Mucosa of descending colon (tissue), 3 donors: ENCODE results near the gene UBXN7. TPM values are rescaled to one million over a fixed set of nuclear protein-coding genes. Genes with fewer than 3 reads are reported as not detected.
"Not testable (repeated sequence)": the region's sequence is repeated elsewhere in the genome, so short reads cannot be mapped to it uniquely, and the experiment has no call there.

Source experiments
- ATAC-seq: fragments of 200-7000 bp; cut with Tn5 transposase; one replicate; pipeline ENCODE4 v1.9.1; 2020; ENCODE audit warnings: mild to moderate bottlenecking, moderate library complexity
- DNase-seq, 3 donors: peaks; one replicate each; pipeline ENCODE4 v3.0.0-alpha.2; 2020
- H3K36me3 ChIP-seq: fragments of 200-600 bp; one replicate; pipeline ENCODE4 v1.8.0; 2021; ENCODE audit warnings: low read depth, mild to moderate bottlenecking
- H3K4me1 ChIP-seq: fragments of 200-600 bp; one replicate; pipeline ENCODE4 v1.8.0; 2021; ENCODE audit warnings: low read depth, mild to moderate bottlenecking
- H3K4me3 ChIP-seq: fragments of 200-600 bp; one replicate; pipeline ENCODE4 v1.8.0; 2021; ENCODE audit warnings: mild to moderate bottlenecking
- H3K9me3 ChIP-seq: fragments of 200-600 bp; one replicate; pipeline ENCODE4 v1.8.0; 2021; ENCODE audit warnings: mild to moderate bottlenecking
- intact Hi-C, 2 donors: fragments of 100-400 bp; cut with DNase I in 1 of 2; cut with micrococcal nuclease in 1 of 2; formaldehyde crosslinking; loops; one replicate each; pipeline versions ENCODE4 v1.11.0 to v1.11.1; 2022; cut with DNase I, micrococcal nuclease
- total RNA-seq, 3 donors: library from RNA; stranded (reverse); fragmentation: NEBNext Ultra II Directional in 2 of 3; extraction: Animal tissue kit (Norgen Biotek cat#: 25700) in 2 of 3; gene quantifications; one replicate each; pipeline versions ENCODE4 v1.2.1 to v1.2.4, GENCODE V29; 2021 to 2023
- TF ChIP-seq, protein P1 (sequence below): fragments of 200-600 bp; IDR thresholded peaks from one replicate; pipeline ENCODE4 v1.8.0; 2022; ENCODE audit warnings: antibody characterized with exemption, mild to moderate bottlenecking
- donor health status: DM: no; HTN: no; CAD: no; lungs with moderate emphysema.
- donor health status: DM: no; HTN: no; CAD: no.
- donor health status: DM: no; HTN: yes; CAD: no.

Gene UBXN7
- total RNA-seq, 3 donors from 2014 or later: 23.1 to 74.8 (median 43.9) TPM

GRCh38 chr3:196377321-196377720, 54.9 kb downstream of the UBXN7 start:
- H3K9me3 ChIP-seq: no peaks in the 10 kb centered on the region
- DNase-seq: no peak
- no peaks in the 10 kb centered on the region for H3K4me1 ChIP-seq
- no peak overlapping the region for H3K4me3 ChIP-seq
- intact Hi-C loops: no loop called here
- TF ChIP-seq, protein P1, sequence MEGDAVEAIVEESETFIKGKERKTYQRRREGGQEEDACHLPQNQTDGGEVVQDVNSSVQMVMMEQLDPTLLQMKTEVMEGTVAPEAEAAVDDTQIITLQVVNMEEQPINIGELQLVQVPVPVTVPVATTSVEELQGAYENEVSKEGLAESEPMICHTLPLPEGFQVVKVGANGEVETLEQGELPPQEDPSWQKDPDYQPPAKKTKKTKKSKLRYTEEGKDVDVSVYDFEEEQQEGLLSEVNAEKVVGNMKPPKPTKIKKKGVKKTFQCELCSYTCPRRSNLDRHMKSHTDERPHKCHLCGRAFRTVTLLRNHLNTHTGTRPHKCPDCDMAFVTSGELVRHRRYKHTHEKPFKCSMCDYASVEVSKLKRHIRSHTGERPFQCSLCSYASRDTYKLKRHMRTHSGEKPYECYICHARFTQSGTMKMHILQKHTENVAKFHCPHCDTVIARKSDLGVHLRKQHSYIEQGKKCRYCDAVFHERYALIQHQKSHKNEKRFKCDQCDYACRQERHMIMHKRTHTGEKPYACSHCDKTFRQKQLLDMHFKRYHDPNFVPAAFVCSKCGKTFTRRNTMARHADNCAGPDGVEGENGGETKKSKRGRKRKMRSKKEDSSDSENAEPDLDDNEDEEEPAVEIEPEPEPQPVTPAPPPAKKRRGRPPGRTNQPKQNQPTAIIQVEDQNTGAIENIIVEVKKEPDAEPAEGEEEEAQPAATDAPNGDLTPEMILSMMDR: no peak
- no peaks in the 10 kb centered on the region for H3K36me3 ChIP-seq
- no peak for ATAC-seq

DNA sequence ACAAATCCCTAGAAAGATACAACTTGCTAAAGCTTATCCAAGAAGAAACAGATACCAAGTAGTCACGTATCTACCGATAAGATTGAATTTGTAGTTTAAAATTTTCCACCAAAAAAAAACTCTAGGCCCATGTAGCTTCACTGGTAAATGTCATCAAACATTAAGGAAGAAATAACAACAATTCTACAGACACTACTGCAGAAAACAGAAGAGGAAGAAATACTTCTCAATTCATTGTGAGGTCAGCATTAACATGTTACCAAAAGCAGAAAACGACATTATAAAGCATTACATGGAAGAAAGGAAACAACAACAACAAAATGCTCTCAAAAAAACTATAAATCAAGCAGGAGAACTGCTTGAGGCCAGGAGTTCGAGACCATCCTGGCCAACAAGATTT, 66.5 kb downstream of the UBXN7 start:
- no peaks in the 10 kb centered on the region for H3K4me1 ChIP-seq
- ATAC-seq: no peak
- no peak overlapping the region for H3K4me3 ChIP-seq
- intact Hi-C loops: no loop called here
- H3K36me3 ChIP-seq: no peaks in the 10 kb centered on the region
- no peaks in the 10 kb centered on the region for H3K9me3 ChIP-seq
- DNase-seq: no peak
- TF ChIP-seq, protein P1: no peak

DNA sequence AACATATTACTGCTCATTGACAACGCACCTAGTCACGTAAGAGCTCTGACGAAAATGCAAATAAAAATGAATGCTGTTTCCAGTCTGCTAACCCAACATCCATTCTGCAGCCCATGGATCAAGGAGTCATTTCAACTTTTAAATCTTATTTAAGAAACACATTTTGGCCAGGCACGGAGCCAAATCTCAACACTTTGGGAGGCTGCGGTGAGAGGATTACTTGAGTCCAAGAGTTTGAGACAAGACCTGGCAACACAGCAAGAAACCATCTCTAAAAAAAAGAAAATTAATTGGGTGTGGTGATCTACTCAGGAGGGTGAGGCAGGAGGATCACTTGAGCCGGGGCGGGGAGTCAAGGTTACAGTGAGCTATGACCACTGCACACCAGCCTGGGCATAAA, 71.6 kb downstream of the UBXN7 start:
- intact Hi-C loops: no loop called here
- H3K9me3 ChIP-seq: no peaks in the 10 kb centered on the region
- peaks cover 5% of the 10 kb centered on the region for H3K36me3 ChIP-seq
- DNase-seq (no peak), ATAC-seq (no peak)
- no peaks in the 10 kb centered on the region for H3K4me1 ChIP-seq
- TF ChIP-seq, protein P1: no peak
- no peak overlapping the region for H3K4me3 ChIP-seq

DNA sequence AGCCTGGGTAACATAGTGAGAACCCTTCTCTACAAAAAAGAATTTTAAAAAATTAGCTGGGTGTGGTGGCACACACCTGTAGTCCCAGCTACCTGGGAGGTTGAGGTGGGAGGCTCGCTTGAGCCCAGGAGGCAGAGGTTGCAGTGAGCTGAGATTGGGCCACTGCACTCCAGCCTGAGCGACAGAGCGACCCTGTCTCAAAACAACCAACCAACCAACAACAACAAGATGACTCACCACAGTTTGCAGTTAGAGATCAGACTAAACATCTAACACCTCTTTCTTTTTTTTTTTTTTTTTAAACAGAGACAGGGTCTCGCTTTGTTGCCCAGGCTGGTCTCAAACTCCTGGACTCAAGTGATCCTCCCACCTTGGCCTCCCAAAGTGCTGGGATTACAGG, 73.7 kb downstream of the UBXN7 start:
- DNase-seq, ATAC-seq, H3K4me1 ChIP-seq, H3K36me3 ChIP-seq, H3K4me3 ChIP-seq, H3K9me3 ChIP-seq, intact Hi-C loops: not testable (repeated sequence)

- H3K4me1 ChIP-seq: no peaks in the 10 kb centered on the region
- peaks cover 5% of the 10 kb centered on the region for H3K36me3 ChIP-seq
- intact Hi-C loops: no loop called here
- ATAC-seq: no peak
- H3K9me3 ChIP-seq: no peaks in the 10 kb centered on the region
- TF ChIP-seq, protein P1: no peak
- no peak for DNase-seq
- no peak overlapping the region for H3K4me3 ChIP-seq
Measured at GRCh38 chr3:196357905-196358304, 74.3 kb downstream of the UBXN7 start.

DNA sequence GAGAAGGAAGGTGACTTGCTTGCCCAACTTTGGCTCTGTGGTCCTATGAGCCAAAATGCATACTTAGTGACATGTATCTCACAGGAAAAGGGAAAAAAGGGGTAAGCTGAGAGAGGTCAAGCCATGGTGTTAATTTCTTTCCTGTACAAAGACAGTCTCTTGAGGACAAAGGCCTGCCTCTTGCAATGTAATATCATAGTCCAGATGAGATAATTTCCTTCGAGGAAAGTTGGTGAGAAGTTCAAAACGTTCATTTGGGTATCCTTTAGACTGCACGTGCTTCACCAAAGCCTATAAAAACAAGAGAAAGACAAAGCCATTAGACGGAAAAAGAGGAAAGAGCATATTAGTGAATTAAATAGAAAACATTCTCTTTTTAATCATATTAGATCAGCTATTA, 75.7 kb downstream of the UBXN7 start:
- DNase-seq: no peak
- H3K36me3 ChIP-seq: peaks cover 5% of the 10 kb centered on the region
- TF ChIP-seq, protein P1: no peak
- no peak overlapping the region for H3K4me3 ChIP-seq
- no peaks in the 10 kb centered on the region for H3K9me3 ChIP-seq
- intact Hi-C loops: no loop called here
- ATAC-seq: no peak
- no peaks in the 10 kb centered on the region for H3K4me1 ChIP-seq
